ENCODE data around the gene KRT77. TPM values are rescaled to one million over a fixed set of nuclear protein-coding genes. Genes with fewer than 3 reads are reported as not detected.

Gene KRT77
- polyA plus RNA-seq, 1 of the 3 experiments (the other 2 are of a cell fraction) = not detected

- Histone ChIP-seq H3K27me3 (ENCODE audit: insufficient read depth) (peaks cover 30% of the 10 kb centered on the region), H3F3A (replicated peaks; ENCODE audit: insufficient read depth) (no peaks in the 10 kb centered on the region), H3K27ac (ENCODE audit: low read depth in 2 of 2, low read length in 1 of 2) (no peak overlapping the region), H3K4me3 (ENCODE audit: low read depth in 2 of 2, low read length in 1 of 2) (no peak overlapping the region), H3K9me2 (no peaks in the 10 kb centered on the region), H4K20me1 (ENCODE audit: insufficient read depth) (no peaks in the 10 kb centered on the region), H3K9me3 (no peaks in the 10 kb centered on the region), H3K9ac (no peak overlapping the region), H3K4me2 (no peak overlapping the region), H3K36me3 (replicated peaks in 1 of 2; ENCODE audit: control insufficient read depth in 1 of 2, insufficient read depth in 2 of 2, low read length in 1 of 2) (no peaks in the 10 kb centered on the region), H3K4me1 (ENCODE audit: control insufficient read depth in 1 of 2, insufficient read depth in 2 of 2, low read depth in 1 of 2, low read length in 1 of 2) (no peaks in the 10 kb centered on the region), H3K79me2 (ENCODE audit: insufficient read depth) (no peaks in the 10 kb centered on the region), H2AFZ (ENCODE audit: low read depth) (no peak overlapping the region)
- CTCF ChIA-PET = no interaction called here
- POLR2A ChIA-PET = no interaction called here
- WGBS (ENCODE audit: low lambda C conversion rate) = 30% methylated on average over 7 of the region's 10 CpGs
- DNase-seq = no peak
- TF ChIP-seq MXI1 (IDR thresholded peaks at IDR 0.05; ENCODE audit: low read depth, low read length) = no peak
- no peak for TF ChIP-seq MEF2A (IDR thresholded peaks at IDR 0.05; ENCODE audit: borderline replicate concordance, low read depth)
- no peak for TF ChIP-seq RAD21 (IDR thresholded peaks at IDR 0.05; ENCODE audit: low read length)
- no peak for TF ChIP-seq REST (IDR thresholded peaks at IDR 0.05; ENCODE audit: low read depth, low read length)
- no peak for TF ChIP-seq JUND (IDR thresholded peaks at IDR 0.05)
- no peak for TF ChIP-seq EP300 (IDR thresholded peaks at IDR 0.05; ENCODE audit: borderline replicate concordance in 1 of 2, low read depth in 1 of 2, low read length in 1 of 2)
- TF ChIP-seq RCOR1 (IDR thresholded peaks at IDR 0.05; ENCODE audit: low read length) = no peak
Observed at GRCh38 chr12:52729147-52729546, 25.8 kb upstream of the KRT77 start.

- H3K36me3 ChIP-seq (replicated peaks in 1 of 2; ENCODE audit: control insufficient read depth in 1 of 2, insufficient read depth in 2 of 2, low read length in 1 of 2) = no peaks in the 10 kb centered on the region
- no peak overlapping the region for H3K4me2 ChIP-seq
- no peaks in the 10 kb centered on the region for H3K4me1 ChIP-seq (ENCODE audit: control insufficient read depth in 1 of 2, insufficient read depth in 2 of 2, low read depth in 1 of 2, low read length in 1 of 2)
- H3K9ac ChIP-seq = no peak overlapping the region
- H3K27ac ChIP-seq (ENCODE audit: low read depth in 2 of 2, low read length in 1 of 2) = no peak overlapping the region
- H3K4me3 ChIP-seq (ENCODE audit: low read depth in 2 of 2, low read length in 1 of 2) = no peak overlapping the region
- no peak for DNase-seq
- H3K79me2 ChIP-seq (ENCODE audit: insufficient read depth) = no peaks in the 10 kb centered on the region
- peaks cover 30% of the 10 kb centered on the region for H3K27me3 ChIP-seq (ENCODE audit: insufficient read depth)
- H3K9me2 ChIP-seq = no peaks in the 10 kb centered on the region
- H3K9me3 ChIP-seq = no peaks in the 10 kb centered on the region
- H2AFZ ChIP-seq (ENCODE audit: low read depth) = no peak overlapping the region
- TF ChIP-seq TEAD4 (IDR thresholded peaks at IDR 0.05; ENCODE audit: borderline replicate concordance, insufficient read depth) (no peak), USF2 (IDR thresholded peaks at IDR 0.05; ENCODE audit: borderline replicate concordance, low read depth, low read length) (no peak), MAX (IDR thresholded peaks at IDR 0.05; ENCODE audit: low read depth) (no peak)
- ChIA-PET POLR2A (no interaction called here), CTCF (no interaction called here)
- H3F3A ChIP-seq (replicated peaks; ENCODE audit: insufficient read depth) = no peaks in the 10 kb centered on the region
- no peaks in the 10 kb centered on the region for H4K20me1 ChIP-seq (ENCODE audit: insufficient read depth)
- 44% methylated on average over 2 of the region's 2 CpGs for WGBS (ENCODE audit: low lambda C conversion rate)
Observed at GRCh38 chr12:52728374-52728773, 25.1 kb upstream of the KRT77 start.

Measured in SK-N-SH (cell line).